ENCODE data around the gene LAGE3. TPM values are rescaled to one million over a fixed set of nuclear protein-coding genes. Genes with fewer than 3 reads are reported as not detected.

The LAGE3 gene
- total and polyA plus RNA-seq, 2 of the 8 experiments (the other 6 are each of a cell fraction or from before 2014, with no cell fraction given), result 44.5 to 102 TPM

GRCh38 chrX:154502098-154502497, 23.0 kb upstream of the LAGE3 start:
- Histone ChIP-seq H4K20me1 (replicated peaks in 1 of 2; ENCODE audit: control insufficient read depth in 1 of 2, insufficient read depth in 2 of 2, low read length in 2 of 2) (no peaks in the 10 kb centered on the region), H3K23me2 (ENCODE audit: low read depth, low read length) (no peaks in the 10 kb centered on the region), H3K9ac (replicated peaks in 1 of 4; ENCODE audit: extremely low read depth in 1 of 4, low read depth in 3 of 4, low read length in 3 of 4) (no peak overlapping the region), H2BK15ac (ENCODE audit: low read length) (no peak overlapping the region), H3K14ac (ENCODE audit: insufficient read length) (no peak overlapping the region), H3K79me2 (ENCODE audit: control insufficient read depth in 1 of 2, insufficient read depth in 2 of 2, low read length in 2 of 2) (no peaks in the 10 kb centered on the region), H2AK5ac (ENCODE audit: low read depth, low read length) (no peak overlapping the region), H3K23ac (ENCODE audit: insufficient read length) (no peak overlapping the region), H3K9me3 (ENCODE audit: insufficient read depth in 2 of 2, low read depth in 1 of 2, low read length in 1 of 2) (no peaks in the 10 kb centered on the region), H4K91ac (replicated peaks; ENCODE audit: insufficient read length, low read length) (no peak overlapping the region), H3K27me3 (replicated peaks in 1 of 4; ENCODE audit: control insufficient read depth in 3 of 4, extremely low read depth in 1 of 4, insufficient read depth in 3 of 4, low read length in 3 of 4) (no peaks in the 10 kb centered on the region), H3K4me1 (replicated peaks in 1 of 4; ENCODE audit: control insufficient read depth in 3 of 4, insufficient read depth in 4 of 4, low read length in 3 of 4) (no peaks in the 10 kb centered on the region), H3K4ac (replicated peaks; ENCODE audit: insufficient read length, low read depth, low read length) (no peak overlapping the region), H2BK120ac (replicated peaks; ENCODE audit: low read depth, low read length) (no peak overlapping the region), H3K4me2 (ENCODE audit: insufficient read depth in 1 of 2, low read depth in 2 of 2, low read length in 2 of 2) (no peak overlapping the region), H3K4me3 (ENCODE audit: extremely low read depth in 1 of 4, insufficient read depth in 2 of 4, low read depth in 3 of 4, low read length in 4 of 4) (no peak overlapping the region), H3K27ac (ENCODE audit: low read depth, low read length) (no peak overlapping the region), H3K79me1 (ENCODE audit: low read depth, low read length) (no peaks in the 10 kb centered on the region), H3K56ac (replicated peaks; ENCODE audit: insufficient read length, low read depth, low read length) (no peak overlapping the region), H3K36me3 (ENCODE audit: control insufficient read depth in 2 of 4, insufficient read depth in 4 of 4, low read length in 3 of 4) (no peaks in the 10 kb centered on the region; a peak in 1 of 8 replicates), H2BK5ac (ENCODE audit: low read depth, low read length) (no peak overlapping the region), H3K18ac (ENCODE audit: extremely low read depth, low read length) (no peak overlapping the region), H2BK20ac (ENCODE audit: low read length) (no peak overlapping the region), H2BK12ac (ENCODE audit: low read depth, low read length) (no peak overlapping the region), H4K8ac (ENCODE audit: extremely low read depth, insufficient read depth, low read length) (no peak overlapping the region), H4K5ac (ENCODE audit: insufficient read length, low read depth, low read length) (no peak overlapping the region), H2AFZ (ENCODE audit: low read length) (no peak overlapping the region)
- no peak for DNase-seq (ENCODE audit: low read depth in 1 of 2, low spot score in 2 of 2)
- POLR2A ChIA-PET (ENCODE audit: partially characterized antibody), result no interaction called here
- no peak for FAIRE-seq
- no CpG with 5 or more reads among the region's 8 CpGs for WGBS, 2 experiments (ENCODE audit: extremely low coverage in 1 of 2, insufficient coverage in 1 of 2, insufficient read length in 1 of 2, insufficient replicate concordance in 2 of 2, low coverage in 1 of 2, low lambda C conversion rate in 2 of 2, missing lambda C conversion rate in 1 of 2)
- CTCF ChIA-PET (ENCODE audit: partially characterized antibody), result interaction anchor here (0.7 kb wide), 1 partner anchor 17 kb away, joined by 3 read pairs; no protein-coding TSS in a partner anchor
- TF ChIP-seq RXRA (IDR thresholded peaks at IDR 0.05; ENCODE audit: insufficient read depth, low read depth, low read length) (no peak), SRF (IDR thresholded peaks at IDR 0.05; ENCODE audit: low read depth, low read length) (no peak), USF2 (IDR thresholded peaks at IDR 0.05; ENCODE audit: low read length) (no peak), POU5F1 (IDR thresholded peaks at IDR 0.05; ENCODE audit: low read depth, low read length) (no peak), RAD21 (IDR thresholded peaks at IDR 0.05 in 1 of 2, conservative IDR thresholded peaks at IDR 0.05 in 1 of 2; ENCODE audit: low read depth in 2 of 2, low read length in 2 of 2) (no peak), CBX5 (IDR thresholded peaks at IDR 0.05; ENCODE audit: low read depth, low read length) (no peak), RNF2 (IDR thresholded peaks at IDR 0.05; ENCODE audit: borderline replicate concordance, low read depth, low read length, missing control alignments, poor library complexity, severe bottlenecking) (no peak), ZNF274 (IDR thresholded peaks at IDR 0.05; ENCODE audit: borderline replicate concordance, extremely low read depth, low read length) (no peak), TBP (IDR thresholded peaks at IDR 0.05; ENCODE audit: low read depth, low read length) (no peak), POLR2AphosphoS5 (IDR thresholded peaks at IDR 0.05; ENCODE audit: low read depth, low read length) (no peak), SIRT6 (IDR thresholded peaks at IDR 0.05; ENCODE audit: low read length) (no peak), SP2 (IDR thresholded peaks at IDR 0.05; ENCODE audit: low read length) (no peak), SAP30 (IDR thresholded peaks at IDR 0.05; ENCODE audit: insufficient read depth, insufficient replicate concordance, low read length) (no peak)
